Lower lobe of right lung (tissue), 2 donors: ENCODE data around the gene OR8B2. TPM values are rescaled to one million over a fixed set of nuclear protein-coding genes. Genes with fewer than 3 reads are reported as not detected.
"Not testable (repeated sequence)": the region's sequence is repeated elsewhere in the genome, so short reads cannot be mapped to it uniquely, and the experiment has no call there.

Source experiments
- ATAC-seq, 2 donors: fragments of 200-7000 bp; cut with Tn5 transposase; one replicate each; pipeline ENCODE4 v1.9.1; 2020 to 2022; ENCODE audit warnings: mild to moderate bottlenecking in 2 of 2, moderate library complexity in 2 of 2
- DNase-seq: peaks from one replicate; pipeline ENCODE4 v3.0.0-alpha.2; 2020
- H3K27ac ChIP-seq: fragments of 200-600 bp; one replicate; pipeline ENCODE4 v1.8.0; 2022
- H3K27me3 ChIP-seq: fragments of 200-600 bp; one replicate; pipeline ENCODE4 v1.8.0; 2022; ENCODE audit warnings: low read depth
- H3K36me3 ChIP-seq: fragments of 200-600 bp; one replicate; pipeline ENCODE4 v1.8.0; 2022; ENCODE audit warnings: mild to moderate bottlenecking
- H3K4me1 ChIP-seq: fragments of 200-600 bp; one replicate; pipeline ENCODE4 v1.8.0; 2022
- H3K4me3 ChIP-seq: fragments of 200-600 bp; one replicate; pipeline ENCODE4 v1.8.0; 2022; ENCODE audit warnings: mild to moderate bottlenecking
- H3K9me3 ChIP-seq: fragments of 200-600 bp; one replicate; pipeline ENCODE4 v1.8.0; 2022
- CTCF ChIP-seq: fragments of 200-600 bp; IDR thresholded peaks from one replicate; pipeline ENCODE4 v1.8.0; 2022; ENCODE audit warnings: antibody characterized with exemption, mild to moderate bottlenecking
- intact Hi-C: fragments of 100-400 bp; cut with DNase I; formaldehyde crosslinking; loops from one replicate; pipeline ENCODE4 v1.11.0; 2022
- total RNA-seq: library from RNA; stranded (reverse); fragmentation: NEBNext Ultra II Directional; extraction: Animal tissue kit (Norgen Biotek cat#: 25700); gene quantifications from one replicate; pipeline ENCODE4 v1.2.1, GENCODE V29; 2021
- donor health status: DM: no; HTN: yes; CAD: no; lungs with severe emphysema.

Gene OR8B2
- total RNA-seq, 1 donor from 2014 or later, result not detected

- Histone ChIP-seq H3K27ac (no peak overlapping the region), H3K36me3 (no peaks in the 10 kb centered on the region), H3K4me1 (no peaks in the 10 kb centered on the region), H3K27me3 (no peaks in the 10 kb centered on the region), H3K4me3 (no peak overlapping the region), H3K9me3 (no peaks in the 10 kb centered on the region)
- ATAC-seq (no peak), DNase-seq (no peak)
- no peak for TF ChIP-seq CTCF
- intact Hi-C loops, result no loop called here
Measured at GRCh38 chr11:124394408-124394807, 10.1 kb upstream of the OR8B2 start.

- ATAC-seq, H3K4me3 ChIP-seq, DNase-seq, H3K27me3 ChIP-seq, intact Hi-C loops, H3K9me3 ChIP-seq, H3K36me3 ChIP-seq, H3K27ac ChIP-seq, H3K4me1 ChIP-seq: not testable (repeated sequence)
Measured at GRCh38 chr11:124382857-124383256, 1.4 kb downstream of the OR8B2 start.

- Histone ChIP-seq H3K27ac (no peak overlapping the region), H3K4me1 (no peaks in the 10 kb centered on the region), H3K36me3 (no peaks in the 10 kb centered on the region), H3K9me3 (no peaks in the 10 kb centered on the region), H3K27me3 (no peaks in the 10 kb centered on the region), H3K4me3 (no peak overlapping the region)
- DNase-seq (no peak), ATAC-seq (no peak)
- no peak for TF ChIP-seq CTCF
- intact Hi-C loops, result no loop called here
Measured at GRCh38 chr11:124380585-124380984, 3.7 kb downstream of the OR8B2 start.

DNA sequence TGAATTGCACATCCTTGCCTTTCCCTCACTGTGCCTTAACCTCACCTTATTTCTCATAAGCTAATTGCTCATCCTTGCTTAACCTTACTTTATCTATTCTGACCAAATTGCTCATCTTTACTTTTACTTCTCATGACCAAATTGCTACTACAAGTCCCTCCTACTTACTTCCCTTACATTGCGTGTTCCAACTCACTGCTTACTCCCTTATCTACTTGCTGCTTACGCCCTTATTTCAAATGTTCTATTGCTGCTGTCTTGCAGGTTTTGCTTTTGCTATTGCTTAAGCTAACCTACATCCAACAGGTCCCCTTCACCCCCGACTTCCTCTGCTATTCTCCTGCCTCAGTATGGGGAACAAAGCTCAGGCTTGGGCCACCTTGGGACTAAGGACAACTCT is 8.0 kb downstream of the OR8B2 start:
- no peaks in the 10 kb centered on the region for H3K36me3 ChIP-seq
- no peaks in the 10 kb centered on the region for H3K9me3 ChIP-seq
- no peaks in the 10 kb centered on the region for H3K27me3 ChIP-seq
- ATAC-seq (no peak), DNase-seq (no peak)
- H3K4me3 ChIP-seq, result no peak overlapping the region
- H3K27ac ChIP-seq, result no peak overlapping the region
- no peak for TF ChIP-seq CTCF
- no peaks in the 10 kb centered on the region for H3K4me1 ChIP-seq
- intact Hi-C loops, result no loop called here

- Histone ChIP-seq H3K4me1 (no peaks in the 10 kb centered on the region), H3K4me3 (no peak overlapping the region), H3K27me3 (no peaks in the 10 kb centered on the region), H3K9me3 (no peaks in the 10 kb centered on the region), H3K27ac (no peak overlapping the region), H3K36me3 (no peaks in the 10 kb centered on the region)
- intact Hi-C loops, result no loop called here
- TF ChIP-seq CTCF, result no peak
- no peak for ATAC-seq
- no peak for DNase-seq
Measured at GRCh38 chr11:124359566-124359965, 24.7 kb downstream of the OR8B2 start.

GRCh38 chr11:124346311-124346955 is 37.9 kb downstream of the OR8B2 start:
- H3K9me3 ChIP-seq, result no peaks in the 10 kb centered on the region
- H3K27ac ChIP-seq, result no peak overlapping the region
- no peaks in the 10 kb centered on the region for H3K4me1 ChIP-seq
- H3K36me3 ChIP-seq, result no peaks in the 10 kb centered on the region
- H3K4me3 ChIP-seq, result no peak overlapping the region
- no peak for ATAC-seq
- intact Hi-C loops, result no loop called here
- no peaks in the 10 kb centered on the region for H3K27me3 ChIP-seq
- DNase-seq, result no peak
- TF ChIP-seq CTCF, result no peak
